GM12878 (cell line): ENCODE results near the gene CEACAM6. TPM values are rescaled to one million over a fixed set of nuclear protein-coding genes. Genes with fewer than 3 reads are reported as not detected.

Experiments
- ATAC-seq: fragments of 200-7000 bp; cut with Tn5 transposase; 3 replicates; pipeline ENCODE4 v1.9.1; 2020; ENCODE audit warnings: mild to moderate bottlenecking, moderate library complexity
- BruUV-seq: library from RNA; stranded (reverse); fragments of 400-500 nt; replicated peaks from 2 replicates; lab custom pipeline; 2021; lab: Mats Ljungman, UMichigan
- CTCF ChIA-PET: fragments of 300-600 bp; sonication (Branson Sonifier 250); formaldehyde crosslinking; extraction: SDS; loops from one replicate; lab custom pipeline; 2021; ENCODE audit warnings: inconsistent platforms; lab: Yijun Ruan, JAX
- POLR2A ChIA-PET: fragments of 350-600 bp; formaldehyde crosslinking; extraction: SDS; loops from one replicate; lab custom pipeline; 2021; ENCODE audit warnings: inconsistent platforms; lab: Charles Lee
- RAD21 ChIA-PET: fragments of 300-600 bp; sonication (Branson Sonifier 250); formaldehyde crosslinking; loops from one replicate; lab custom pipeline; 2023; ENCODE audit warnings: antibody characterized with exemption; ENCODE audit not compliant: unreplicated experiment; lab: Charles Lee
- SMC1A ChIA-PET: fragments of 300-600 bp; sonication (Branson Sonifier 250); formaldehyde crosslinking; loops from one replicate; lab custom pipeline; 2023; ENCODE audit not compliant: unreplicated experiment, uncharacterized antibody; lab: Charles Lee
- DNase-seq: peaks from one replicate; pipeline ENCODE4 v3.0.0-alpha.2; 2011; ENCODE audit warnings: low read depth, low spot score
- FAIRE-seq: peaks from 3 replicates; lab custom pipeline; 2011; peaks lifted over from hg19 to GRCh38; lab: Jason Lieb, UNC
- H2AFZ ChIP-seq: 2 replicates; pipeline ENCODE4 v1.6.0; 2011; ENCODE audit warnings: low read depth, low read length, control low read depth; ENCODE audit not compliant: control insufficient read depth
- H3K27ac ChIP-seq: 2 replicates; pipeline ENCODE4 v1.5.1; 2011; ENCODE audit warnings: control low read depth; ENCODE audit not compliant: control insufficient read depth, insufficient read depth
- H3K27me3 ChIP-seq, 2 experiments: replicated peaks in 1 of 2; 2 replicates each; pipeline versions ENCODE4 v1.6.0 to v1.6.1; 2011; ENCODE audit warnings: low read length in 1 of 2; ENCODE audit not compliant: control insufficient read depth in 2 of 2, insufficient read depth in 2 of 2
- H3K36me3 ChIP-seq, 2 experiments: 2 replicates each; pipeline ENCODE4 v1.5.1; 2011; ENCODE audit warnings: low read length in 1 of 2; ENCODE audit not compliant: control insufficient read depth in 2 of 2, insufficient read depth in 2 of 2
- H3K4me1 ChIP-seq: 2 replicates; pipeline ENCODE4 v1.6.1; 2011; ENCODE audit warnings: mild to moderate bottlenecking, low read length, moderate library complexity, mixed read lengths; ENCODE audit not compliant: control insufficient read depth, insufficient read depth
- H3K4me2 ChIP-seq: 2 replicates; pipeline ENCODE4 v1.6.0; 2011; ENCODE audit warnings: control low read depth; ENCODE audit not compliant: control insufficient read depth, insufficient read depth
- H3K4me3 ChIP-seq: fragments of 200-600 bp; sonication (generic); 2 replicates; pipeline ENCODE4 v1.5.1; 2016
- H3K79me2 ChIP-seq: 2 replicates; pipeline ENCODE4 v1.6.0; 2011; ENCODE audit warnings: low read length; ENCODE audit not compliant: control insufficient read depth, insufficient read depth
- H3K9ac ChIP-seq: 2 replicates; pipeline ENCODE4 v1.8.0; 2011; ENCODE audit warnings: low read length, control low read depth, mixed read lengths; ENCODE audit not compliant: control insufficient read depth, insufficient read depth
- H3K9me3 ChIP-seq: replicated peaks from 3 replicates; pipeline ENCODE4 v1.5.1; 2011; ENCODE audit warnings: mild to moderate bottlenecking, low read length; ENCODE audit not compliant: control insufficient read depth, insufficient read depth
- H4K20me1 ChIP-seq: 2 replicates; pipeline ENCODE4 v1.6.0; 2011; ENCODE audit not compliant: control insufficient read depth, insufficient read depth
- DPF2 ChIP-seq: fragments of 450-650 bp; IDR thresholded peaks from 2 replicates; pipeline ENCODE4 v1.6.1; 2017; ENCODE audit warnings: mild to moderate bottlenecking
- E4F1 ChIP-seq: fragments of 450-650 bp; IDR thresholded peaks from 2 replicates; pipeline ENCODE4 v1.6.1; 2018; ENCODE audit warnings: borderline replicate concordance, mild to moderate bottlenecking; ENCODE audit not compliant: partially characterized antibody
- EZH2 ChIP-seq: IDR thresholded peaks from 2 replicates; pipeline ENCODE4 v1.6.1; 2012; ENCODE audit warnings: low read depth, mild to moderate bottlenecking, control low read depth, inconsistent platforms, low read length, borderline replicate concordance; ENCODE audit not compliant: control insufficient read depth
- IKZF2 ChIP-seq, 2 experiments: fragments of 450-650 bp; IDR thresholded peaks; 2 replicates each; pipeline ENCODE4 v1.6.1; 2017; ENCODE audit warnings: mild to moderate bottlenecking in 2 of 2, moderate library complexity in 2 of 2
- JUNB ChIP-seq: IDR thresholded peaks from 2 replicates; pipeline ENCODE4 v1.6.1; 2016; ENCODE audit warnings: antibody characterized with exemption, mild to moderate bottlenecking
- MTA3 ChIP-seq: IDR thresholded peaks from 2 replicates; pipeline ENCODE4 v1.6.1; 2012; ENCODE audit warnings: low read length, inconsistent platforms, borderline replicate concordance
- NFXL1 ChIP-seq: fragments of 450-650 bp; IDR thresholded peaks from 2 replicates; pipeline ENCODE4 v1.6.1; 2017; ENCODE audit warnings: antibody characterized with exemption, mild to moderate bottlenecking, borderline replicate concordance
- NKRF ChIP-seq: fragments of 450-650 bp; conservative IDR thresholded peaks from 2 replicates; pipeline ENCODE4 v1.6.1; 2017; ENCODE audit warnings: mild to moderate bottlenecking, moderate library complexity
- NR2F1 ChIP-seq: fragments of 450-650 bp; conservative IDR thresholded peaks from 2 replicates; pipeline ENCODE4 v1.6.1; 2017; ENCODE audit warnings: mild to moderate bottlenecking
- POLR2A ChIP-seq: IDR thresholded peaks from 2 replicates; pipeline ENCODE4 v1.6.1; 2011; ENCODE audit warnings: low read depth, mild to moderate bottlenecking, low read length
- SIN3A ChIP-seq: IDR thresholded peaks from 2 replicates; pipeline ENCODE4 v1.6.1; 2012; ENCODE audit warnings: low read depth, low read length, improper control_type of control experiment
- SPI1 ChIP-seq: IDR thresholded peaks from 2 replicates; pipeline ENCODE4 v1.6.1; 2011; ENCODE audit warnings: low read depth, mild to moderate bottlenecking, low read length, moderate library complexity, borderline replicate concordance; ENCODE audit not compliant: insufficient read depth
- SRF ChIP-seq, 2 experiments: IDR thresholded peaks; 2 replicates each; pipeline ENCODE4 v1.6.1; 2011; ENCODE audit warnings: low read depth in 2 of 2, low read length in 2 of 2, mild to moderate bottlenecking in 1 of 2, moderate library complexity in 1 of 2
- TAF1 ChIP-seq: IDR thresholded peaks from 2 replicates; pipeline ENCODE4 v1.6.1; 2011; ENCODE audit warnings: mild to moderate bottlenecking, low read depth, low read length, borderline replicate concordance
- ZBED1 ChIP-seq: IDR thresholded peaks from 2 replicates; pipeline ENCODE4 v1.6.1; 2016; ENCODE audit warnings: borderline replicate concordance
- ZNF592 ChIP-seq: fragments of 450-650 bp; IDR thresholded peaks from 2 replicates; pipeline ENCODE4 v1.6.1; 2017; ENCODE audit warnings: mild to moderate bottlenecking, moderate library complexity
- ZSCAN29 ChIP-seq: fragments of 450-650 bp; IDR thresholded peaks from 2 replicates; pipeline ENCODE4 v1.6.1; 2017; ENCODE audit warnings: mild to moderate bottlenecking, moderate library complexity
- WGBS: methylation state at CpG from one replicate; pipeline ENCODE4 v1.1.6; 2016; ENCODE audit warnings: low lambda C conversion rate; ENCODE audit not compliant: insufficient replicate concordance, insufficient coverage; ENCODE audit errors: missing lambda C conversion rate; 5-methylcytosine and 5-hydroxymethylcytosine counted together
- in situ Hi-C: fragments of 300-500 bp; cut with MboI; formaldehyde crosslinking; loops from 9 replicates; pipeline ENCODE4 v1.14.3; 2018; ENCODE audit warnings: mixed read lengths
- intact Hi-C: fragments of 100-400 bp; cut with micrococcal nuclease; formaldehyde crosslinking; loops from one replicate; pipeline ENCODE4 v1.14.2; 2022; ENCODE audit not compliant: unreplicated experiment
- polyA plus RNA-seq, 11 experiments: library from polyadenylated mRNA; depleted of rRNA in 4 of 11; unstranded in 6 of 11; stranded (reverse) in 5 of 11; fragments of >200 nt; fragmentation: Nextera tagmentation in 4 of 11; fragmentation: Illumina TruSeq in 1 of 11; extraction: Ambion mirVana in 4 of 11; extraction: Trizol in 1 of 11; gene quantifications; 1 replicate in 1 of 11; 2 replicates in 10 of 11; pipeline versions ENCODE4 v1.2.1 to v1.2.3, GENCODE V29; 2011 to 2016; ENCODE audit warnings: inconsistent platforms in 2 of 11, missing spikeins in 2 of 11, low read depth in 1 of 11
- total RNA-seq, 4 experiments: library from RNA; depleted of rRNA in 3 of 4; stranded (reverse); fragments of >200 nt in 3 of 4; fragmentation: Illumina TruSeq in 1 of 4; extraction: Trizol in 1 of 4; gene quantifications; 2 replicates each; pipeline versions ENCODE4 v1.2.1 to v1.2.3, GENCODE V29; 2013 to 2021

Gene CEACAM6
- total and polyA plus RNA-seq, 10 of the 15 experiments (the other 5 are each of a cell fraction or from before 2014, with no cell fraction given): 0.26 TPM; not detected in 9

- no peak for TF ChIP-seq SRF (IDR thresholded peaks at IDR 0.05; ENCODE audit: low read depth in 2 of 2, low read length in 2 of 2)
- no peak for TF ChIP-seq NR2F1
- TF ChIP-seq DPF2: no peak
- TF ChIP-seq IKZF2 (IDR thresholded peaks at IDR 0.05): no peak
- TF ChIP-seq POLR2A: no peak
- TF ChIP-seq NFXL1: no peak
These were observed 47.4 kb upstream of the CEACAM6 start (continued) for GRCh38 chr19:41707871-41708371.

- Histone ChIP-seq H3K27ac (no peak within 1 kb of the TSS), H3K4me3 (no peak within 1 kb of the TSS), H3K27me3 (peaks cover 3 to 4% of the 10 kb centered on the region in 2 experiments; a peak in 3 of 4 replicates), H3K4me1 (no peaks in the 10 kb centered on the region), H4K20me1 (no peaks in the 10 kb centered on the region), H3K9ac (no peak within 1 kb of the TSS), H3K9me3 (no peaks in the 10 kb centered on the region), H2AFZ (no peak within 1 kb of the TSS), H3K4me2 (no peak within 1 kb of the TSS), H3K79me2 (no peaks in the 10 kb centered on the region), H3K36me3 (no peaks in the 10 kb centered on the region)
- no TSS peak for BruUV-seq
- in situ Hi-C loops: no loop called here
- ChIA-PET SMC1A (no interaction called here), RAD21 (no interaction called here), POLR2A (no interaction called here), CTCF (no interaction called here)
- FAIRE-seq (no peak), ATAC-seq (no peak), DNase-seq (no peak)
- WGBS: 0% methylated on average over 4 of the region's 4 CpGs
- intact Hi-C loops: no loop called here
- TF ChIP-seq E4F1 (no peak), MTA3 (no peak), EZH2 (no peak), ZNF592 (no peak), SPI1 (no peak), SIN3A (no peak), JUNB (no peak), ZBED1 (no peak), NKRF (no peak), ZSCAN29 (no peak), TAF1 (no peak)
These were observed 46.8 kb upstream of the CEACAM6 start, which contains the start of gene CEACAM5 for GRCh38 chr19:41708481-41708880. Gene CEACAM5, plus strand, starts transcription at chr19:41708626. Its CDS starts 106 bp downstream, at chr19:41708732.
